DMS53 (cell line): ENCODE measurements around the gene FYN.

Experiments used
- DNase-seq: peaks from one replicate; lab custom pipeline; 2025; lab: John Stamatoyannopoulos, UW

FYN gene

DNA sequence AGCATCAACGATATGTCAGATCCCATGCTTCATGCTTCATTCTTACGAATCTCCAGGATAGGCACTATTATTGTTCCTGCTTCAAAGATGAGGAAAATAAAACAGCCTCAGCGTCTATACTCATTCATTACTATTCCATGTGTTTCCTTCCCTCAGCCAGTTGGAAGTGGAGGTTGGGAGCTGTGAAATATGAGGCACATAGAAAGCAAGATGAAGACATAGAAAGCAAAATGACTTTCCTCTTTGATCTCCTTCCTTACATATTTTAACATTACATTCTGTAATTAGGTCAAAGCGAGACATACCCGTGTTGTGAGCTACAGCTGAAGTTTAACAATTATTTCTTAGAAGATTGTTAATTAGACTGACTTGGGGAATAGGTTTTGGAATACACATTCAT is 125.4 kb downstream of the FYN start:
- DNase-seq: no peak

DNA sequence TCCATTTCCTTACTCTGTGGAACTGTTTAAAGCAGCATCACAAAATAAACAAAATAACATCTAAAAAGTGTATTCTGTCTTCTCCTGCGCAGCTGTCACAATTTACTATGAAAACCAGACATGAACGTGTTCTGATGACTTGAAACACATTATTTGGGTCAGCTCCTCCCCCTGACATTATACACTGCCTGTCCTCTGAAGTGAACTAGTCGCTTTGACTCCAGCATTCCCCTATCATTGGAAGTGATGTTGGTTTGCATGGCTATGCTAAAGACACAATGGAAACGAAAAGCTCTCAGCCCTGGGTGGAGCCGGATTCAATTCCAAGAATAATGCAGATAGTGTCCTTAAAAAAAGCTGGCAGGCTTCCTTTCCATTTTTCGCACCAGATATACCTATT is 125.9 kb downstream of the FYN start:
- no peak for DNase-seq

DNA sequence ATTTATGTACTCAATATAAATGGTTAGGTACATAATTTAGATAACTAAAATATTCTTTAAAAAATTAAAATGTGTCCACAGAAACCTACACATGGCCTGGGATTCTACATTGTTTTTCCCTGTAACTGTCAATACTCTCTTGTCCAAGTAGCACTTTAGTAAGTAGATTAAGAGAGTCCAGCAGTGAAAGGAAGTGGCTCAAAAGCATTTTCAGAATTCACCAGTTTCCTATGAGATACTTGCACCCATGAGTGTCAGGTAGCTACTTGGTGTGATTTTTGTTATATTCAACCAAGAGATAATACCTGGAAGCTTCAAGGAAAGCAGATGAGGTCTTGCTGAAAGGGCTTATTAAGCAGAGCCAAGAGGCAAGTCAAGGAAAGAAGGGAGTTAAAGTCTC is 126.3 kb downstream of the FYN start:
- no peak for DNase-seq

DNA sequence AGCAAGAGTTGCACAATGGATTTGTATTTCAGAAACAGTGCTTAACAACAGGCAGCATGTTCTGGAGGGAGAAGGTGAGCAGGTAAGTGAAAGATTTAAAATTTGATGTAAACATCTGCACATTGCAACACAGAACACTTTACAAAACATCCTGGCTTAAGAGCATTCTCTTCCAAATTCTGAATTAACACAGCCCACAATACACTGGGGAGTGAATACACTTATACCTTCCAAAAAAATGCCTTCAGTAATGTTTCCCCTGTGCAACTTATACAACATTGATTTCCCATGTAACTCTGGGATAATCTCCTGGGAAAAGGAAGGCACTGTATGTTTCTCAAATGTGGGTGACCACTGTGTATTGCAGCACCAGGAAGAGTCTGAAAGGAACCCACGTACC is 127.6 kb downstream of the FYN start:
- DNase-seq: no peak

DNA sequence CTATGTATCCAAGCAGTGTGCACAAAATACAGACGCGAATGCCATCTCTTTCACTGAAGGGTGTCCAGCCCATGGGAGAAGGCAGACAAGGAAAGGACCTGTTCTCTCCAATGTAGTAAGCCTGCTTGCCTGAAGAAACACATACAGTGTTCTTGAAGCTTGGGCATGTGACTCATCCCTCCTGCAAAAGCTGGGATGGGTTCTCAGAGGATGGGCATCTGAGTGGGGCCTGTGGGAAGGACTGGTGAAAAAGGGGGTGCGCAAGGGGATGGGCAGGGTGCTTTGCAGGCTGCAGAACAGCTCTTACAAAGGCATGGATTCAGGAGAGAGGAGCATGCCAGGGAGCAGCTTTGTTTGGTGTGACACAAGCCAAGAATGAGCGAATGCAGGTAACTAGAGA is 128.1 kb downstream of the FYN start:
- no peak for DNase-seq

DNA sequence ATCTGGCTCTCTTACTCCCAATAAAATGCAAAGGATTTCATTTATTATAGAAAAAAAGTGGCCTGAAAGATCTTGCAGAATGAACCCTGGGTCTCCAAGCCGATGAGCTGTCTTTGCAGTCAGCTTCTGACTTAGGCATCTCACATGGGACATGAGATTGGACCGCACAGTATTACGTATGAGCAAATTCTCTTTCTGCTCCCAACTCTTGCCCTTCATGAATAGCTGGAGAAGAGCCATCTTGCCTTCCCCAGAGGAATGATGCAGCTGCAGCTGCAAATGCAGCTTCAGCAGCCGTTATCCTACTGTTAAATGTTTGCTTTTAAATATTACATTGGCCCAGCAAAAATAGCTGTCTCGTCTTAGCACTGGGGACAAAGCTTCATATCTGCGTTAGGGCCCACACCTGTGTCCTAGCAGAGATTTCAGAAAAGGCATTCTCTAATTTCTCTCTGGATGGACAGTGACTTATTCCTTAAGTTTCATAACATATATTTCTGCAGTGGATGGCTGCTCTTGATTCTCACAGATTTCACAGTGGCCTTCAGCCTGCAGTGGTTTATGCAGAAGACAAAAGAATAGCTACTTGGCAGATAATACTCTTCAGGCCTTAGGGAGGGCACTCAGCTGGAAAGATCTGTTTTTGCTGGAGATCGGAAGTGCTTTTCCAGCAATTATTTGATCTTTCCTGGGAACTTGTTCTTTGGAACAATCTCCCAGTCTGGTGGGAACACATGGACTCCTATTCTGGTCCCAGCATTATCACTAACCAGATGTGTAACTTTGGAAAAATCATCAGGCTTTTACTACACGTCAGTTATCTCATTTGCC is 129.2 kb downstream of the FYN start:
- DNase-seq: no peak

DNA sequence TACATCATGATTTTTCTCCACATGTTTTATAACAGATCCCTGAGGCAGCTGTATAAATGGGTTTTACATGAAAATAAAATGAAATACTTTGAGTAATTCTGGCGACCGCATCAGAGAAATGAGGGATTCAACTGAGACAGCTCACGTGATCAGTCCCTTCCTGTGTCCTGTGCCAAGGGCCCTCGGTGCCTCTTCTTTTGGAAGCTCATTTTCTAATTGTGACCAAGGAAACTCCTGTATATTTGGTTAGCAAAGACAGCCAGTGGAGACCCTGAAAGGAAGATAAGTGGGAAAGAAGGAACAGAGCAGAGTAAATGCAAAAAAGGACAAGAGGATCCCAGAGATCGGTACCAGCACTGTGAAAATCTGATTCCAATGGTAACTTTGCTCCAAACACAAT is 129.9 kb downstream of the FYN start:
- DNase-seq: no peak

DNA sequence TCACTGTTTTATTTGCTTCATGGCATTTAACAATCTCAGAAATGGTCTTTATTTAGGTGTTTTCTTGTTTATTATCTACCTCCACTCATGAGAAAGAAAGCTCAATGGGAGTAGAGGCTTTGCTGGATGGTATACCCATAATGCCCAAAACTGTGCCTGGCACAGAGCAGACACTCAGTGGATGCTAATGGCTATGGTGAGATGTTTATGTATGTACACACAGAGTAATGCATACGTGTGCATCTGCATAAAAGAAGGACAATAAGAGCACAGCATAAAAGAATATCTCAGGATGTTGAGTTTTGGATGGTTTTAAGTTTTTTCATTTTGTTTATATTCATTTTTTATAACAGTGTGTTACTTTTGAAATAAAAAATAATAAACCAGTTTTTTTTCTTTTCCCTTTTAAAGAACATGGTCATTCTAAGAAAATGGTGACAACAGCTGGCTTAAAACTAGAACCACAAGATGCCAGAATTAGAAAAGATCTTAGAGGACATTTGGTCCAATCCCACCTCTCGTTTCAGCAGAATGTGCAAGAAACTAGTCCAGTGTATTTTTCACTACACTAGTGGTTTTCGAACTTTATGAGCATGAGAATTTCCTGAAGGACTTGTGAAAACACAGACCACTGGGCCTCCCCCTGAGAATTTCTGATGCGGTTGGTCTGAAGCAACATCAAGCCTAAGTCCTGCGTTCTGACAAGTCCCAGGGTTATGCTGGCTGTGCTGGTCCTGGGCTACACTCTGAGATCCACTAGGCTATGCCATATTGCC is 131.9 kb downstream of the FYN start:
- no peak for DNase-seq

DNA sequence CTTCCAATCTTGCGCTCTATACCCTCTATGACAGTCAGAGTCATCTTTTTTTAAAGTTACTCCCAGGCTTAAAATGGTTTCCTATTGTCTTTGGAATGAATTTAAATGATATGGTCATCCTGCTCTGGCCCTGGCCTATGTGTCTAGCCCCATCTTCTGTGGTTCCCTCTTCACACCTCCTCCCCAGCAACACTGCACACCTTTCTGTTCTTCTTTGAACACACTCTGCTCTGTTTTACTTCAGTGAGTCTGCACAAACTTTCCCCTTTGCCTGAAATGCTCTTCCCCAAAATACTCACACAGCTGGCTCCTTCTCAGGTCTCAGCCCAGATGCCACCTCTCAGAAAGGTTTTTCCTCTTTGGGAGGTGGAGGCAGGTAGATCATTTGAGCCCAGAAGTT is 132.7 kb downstream of the FYN start:
- no peak for DNase-seq

DNA sequence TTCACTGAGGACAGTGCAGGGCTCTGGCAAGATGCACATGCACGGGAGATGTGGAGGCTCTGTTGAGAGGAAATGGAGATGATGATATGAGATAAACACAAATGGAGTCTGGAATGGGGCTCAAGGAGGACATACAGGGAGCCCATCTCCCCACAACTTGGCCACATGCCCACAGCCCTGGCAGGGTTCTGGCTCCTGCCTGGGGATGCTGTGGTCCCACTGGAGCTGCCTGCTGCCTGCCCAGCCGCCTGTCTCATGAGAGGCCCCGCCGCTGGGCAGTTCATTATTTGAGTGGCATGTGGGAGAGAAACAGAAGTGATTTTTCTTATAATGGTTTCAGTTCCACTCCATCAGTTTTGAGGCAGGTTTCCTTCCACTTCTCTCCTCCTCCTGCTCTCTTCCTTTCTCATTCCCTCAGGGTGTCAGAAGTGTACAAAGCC is 134.0 kb downstream of the FYN start:
- DNase-seq: no peak

DNA sequence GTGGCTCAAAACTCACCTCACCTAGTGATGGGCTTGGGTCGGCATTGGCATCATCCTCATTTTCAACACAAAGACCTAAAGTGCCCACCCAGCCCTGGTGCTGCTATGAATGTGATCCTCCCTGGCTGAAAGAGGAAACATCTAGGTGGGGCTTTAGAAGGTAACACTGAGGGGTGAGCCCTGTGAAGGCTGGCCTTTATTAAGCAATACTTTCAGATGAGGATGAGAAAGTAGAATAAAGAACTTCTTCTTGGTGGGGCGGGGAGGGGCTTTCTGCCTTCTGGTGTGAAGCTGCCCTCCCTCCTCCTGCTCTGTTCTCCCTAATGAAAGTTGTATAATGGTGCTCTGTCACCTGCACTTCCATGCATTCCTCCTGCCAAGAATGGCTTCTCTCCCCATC is 134.6 kb downstream of the FYN start:
- no peak for DNase-seq

DNA sequence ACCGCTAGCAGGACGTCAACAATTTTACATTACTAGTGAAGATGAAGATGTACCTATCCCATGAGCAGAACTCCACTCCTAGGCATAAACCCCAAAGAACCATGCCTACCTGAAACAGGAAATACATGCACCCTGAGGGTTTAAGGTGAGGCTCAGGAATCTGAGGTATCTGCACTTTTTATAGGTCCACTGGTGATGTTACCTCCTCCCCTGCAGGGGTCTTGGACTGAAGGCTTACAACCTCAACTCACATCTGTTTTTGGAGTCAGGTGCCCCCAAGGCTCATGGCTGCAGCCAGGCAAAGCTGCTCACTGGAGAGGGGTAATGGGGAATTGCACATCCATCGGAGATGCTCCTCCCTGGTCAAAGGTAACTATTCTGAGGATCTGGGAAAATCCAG is 135.1 kb downstream of the FYN start:
- no peak for DNase-seq

DNA sequence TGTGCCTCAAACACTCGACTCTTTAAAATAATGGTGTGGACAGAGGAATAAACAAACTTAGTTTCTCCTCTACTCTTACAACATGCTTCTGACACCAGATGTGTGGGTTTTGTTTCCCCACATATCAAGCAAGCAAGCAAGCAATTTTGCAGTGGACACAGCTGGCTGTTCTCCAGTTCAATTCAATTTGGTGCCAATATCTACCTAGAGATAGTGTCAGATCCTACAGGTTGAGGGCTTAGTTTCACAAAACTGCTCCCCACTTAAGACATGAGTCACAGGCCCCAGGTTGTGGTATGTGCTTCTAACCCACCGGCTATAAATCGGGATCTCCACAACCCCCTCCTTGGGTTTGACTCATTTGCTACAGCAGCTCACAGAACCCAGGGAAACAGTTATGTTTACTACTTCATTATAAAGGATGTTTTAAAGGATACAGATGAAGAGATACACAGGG is 136.2 kb downstream of the FYN start:
- DNase-seq: peak; percentile 32

DNA sequence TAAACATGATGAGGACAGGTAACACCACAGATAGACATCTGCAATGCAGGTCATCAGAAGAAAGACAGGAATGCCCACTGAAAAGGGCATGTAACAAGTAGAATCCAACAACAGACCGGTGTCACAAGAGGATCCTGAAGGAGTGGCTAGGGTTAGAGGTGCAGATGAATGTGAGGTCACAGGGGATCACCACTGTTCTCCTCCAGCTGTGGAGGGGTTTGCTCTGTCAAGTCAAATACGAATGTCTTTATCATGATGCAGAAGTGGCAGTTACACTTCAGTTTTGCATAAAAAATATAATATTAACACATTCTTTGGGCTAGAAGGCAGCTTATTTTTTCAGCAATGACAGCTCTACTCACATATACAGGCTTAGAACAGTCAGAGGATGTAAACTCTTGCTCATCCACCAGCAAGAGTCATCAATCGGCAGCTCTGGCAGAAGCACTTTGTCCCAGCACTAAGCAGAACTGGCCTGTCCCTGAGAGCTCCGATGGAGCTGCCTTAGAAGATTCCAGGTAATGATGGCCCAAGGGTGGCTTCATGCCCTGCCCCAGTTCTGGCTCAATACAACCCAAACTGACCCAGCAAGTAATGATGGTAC is 137.1 kb downstream of the FYN start:
- no peak for DNase-seq

DNA sequence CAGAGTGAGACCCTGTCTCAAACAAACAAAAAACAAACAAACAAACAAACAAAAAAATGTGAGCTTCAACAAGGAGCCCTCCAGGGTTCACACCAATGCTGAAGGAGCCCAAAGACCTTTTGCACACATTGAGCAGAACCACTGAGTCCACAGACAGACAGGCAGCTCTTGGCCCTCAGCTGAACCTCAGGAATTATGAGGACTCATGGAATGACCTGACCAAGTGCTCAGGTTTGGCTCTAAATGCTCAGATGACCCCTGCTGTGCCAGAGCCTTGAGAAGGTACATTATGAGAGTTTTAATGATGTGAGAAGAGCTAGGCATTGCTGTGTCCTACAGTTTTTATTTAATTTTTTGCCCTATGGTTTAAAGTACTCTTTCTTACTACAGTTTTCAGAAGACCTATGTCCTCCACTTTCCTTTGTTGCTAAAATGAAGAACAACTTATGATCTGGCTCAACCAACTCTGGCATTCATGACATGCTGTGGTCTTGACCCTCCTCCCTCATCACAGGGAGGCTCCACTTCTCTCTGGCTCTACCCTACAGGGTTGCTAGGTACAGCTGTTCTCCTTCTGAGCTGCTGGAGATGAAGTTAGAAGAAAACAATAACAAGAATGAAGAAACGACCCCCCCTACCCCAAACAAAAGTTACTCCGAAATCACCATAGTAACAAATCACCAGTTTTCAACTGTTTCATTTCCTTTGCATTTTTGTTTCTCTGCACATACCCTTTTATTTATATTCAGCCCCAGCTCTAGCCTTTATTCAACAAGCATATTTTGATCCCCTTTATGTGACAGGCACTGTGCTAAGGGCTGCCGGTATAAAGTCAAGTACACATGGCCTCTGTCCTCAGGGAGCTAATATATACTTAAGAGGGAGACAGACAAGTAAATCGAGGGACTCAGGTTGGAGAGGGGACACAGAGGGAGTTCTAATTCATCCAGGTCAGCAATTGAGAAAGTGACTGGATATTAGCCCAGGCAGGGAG is 138.9 kb downstream of the FYN start:
- DNase-seq: no peak

DNA sequence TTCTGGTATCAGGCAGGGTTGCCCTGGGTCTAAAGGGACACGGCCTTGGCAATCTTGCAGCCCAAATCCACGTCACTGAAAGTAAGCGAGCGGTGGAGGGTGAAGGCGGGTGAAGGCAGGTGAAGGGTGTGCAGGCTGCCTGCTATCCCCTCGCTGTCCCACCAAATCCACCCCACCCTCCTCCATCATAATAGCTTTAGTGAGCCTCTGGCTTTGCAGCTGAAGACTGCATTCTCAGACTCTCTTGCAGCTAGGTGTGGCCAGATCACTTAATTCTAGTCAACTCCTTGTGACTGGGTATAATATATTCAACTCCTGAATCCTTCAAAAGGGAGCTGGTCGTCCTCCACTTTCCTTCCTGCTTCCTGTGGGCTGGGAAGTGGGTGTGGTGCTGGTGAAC is 140.9 kb downstream of the FYN start:
- DNase-seq: no peak

DNA sequence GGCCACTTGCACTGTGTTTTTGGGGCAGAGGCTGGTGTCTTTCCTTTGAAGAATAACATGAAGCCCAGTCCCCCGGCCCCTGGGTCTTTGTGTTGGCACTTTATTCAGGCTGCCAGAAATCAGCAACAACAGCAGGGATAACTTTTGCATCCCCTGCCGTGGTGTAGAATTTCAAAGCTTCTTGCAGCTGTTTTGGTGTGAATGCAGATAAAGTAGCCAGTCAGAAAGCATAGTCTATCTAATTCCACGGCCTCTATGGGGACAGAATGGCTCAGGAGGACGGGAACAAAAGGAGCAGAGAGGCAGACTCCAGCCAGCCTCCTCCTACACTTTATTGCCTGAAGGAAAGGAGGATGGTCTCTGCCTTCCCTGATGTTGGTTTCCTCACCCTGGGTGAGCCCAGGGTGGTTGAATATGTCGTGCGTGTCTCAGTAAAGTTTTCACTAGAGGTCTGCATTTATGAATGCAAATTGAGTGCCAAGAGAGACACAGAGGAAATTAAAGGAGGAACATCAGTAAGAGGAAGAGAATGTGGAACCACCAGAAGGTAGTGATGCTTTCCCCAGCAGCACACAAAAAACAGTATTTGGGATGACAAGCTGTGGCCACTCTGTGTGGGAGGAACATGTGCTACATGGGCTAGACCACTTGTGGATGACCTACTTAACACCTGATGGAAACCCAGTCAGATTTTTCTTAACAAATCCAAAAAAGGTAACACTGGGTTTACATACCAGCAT is 141.6 kb downstream of the FYN start:
- no peak for DNase-seq

DNA sequence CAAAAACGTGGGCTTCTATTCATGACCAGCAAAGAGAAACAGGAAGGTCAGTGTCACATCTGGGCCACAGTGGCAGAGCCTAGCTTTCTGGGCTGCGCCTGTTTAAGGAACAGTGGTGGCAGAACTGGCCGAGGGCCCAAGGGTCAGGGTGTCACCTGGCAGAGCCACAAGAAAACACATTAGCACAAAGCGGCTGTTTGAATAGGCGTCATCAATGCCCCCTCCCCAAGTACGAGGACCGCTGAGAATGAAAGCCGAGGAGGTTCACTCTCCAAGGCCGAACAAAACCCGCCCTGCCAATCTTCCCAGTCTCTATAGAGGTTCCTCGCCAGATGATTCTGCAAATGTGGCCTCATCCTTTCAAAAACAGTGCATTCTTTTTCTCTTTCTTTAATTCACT is 142.4 kb downstream of the FYN start:
- DNase-seq: no peak

DNA sequence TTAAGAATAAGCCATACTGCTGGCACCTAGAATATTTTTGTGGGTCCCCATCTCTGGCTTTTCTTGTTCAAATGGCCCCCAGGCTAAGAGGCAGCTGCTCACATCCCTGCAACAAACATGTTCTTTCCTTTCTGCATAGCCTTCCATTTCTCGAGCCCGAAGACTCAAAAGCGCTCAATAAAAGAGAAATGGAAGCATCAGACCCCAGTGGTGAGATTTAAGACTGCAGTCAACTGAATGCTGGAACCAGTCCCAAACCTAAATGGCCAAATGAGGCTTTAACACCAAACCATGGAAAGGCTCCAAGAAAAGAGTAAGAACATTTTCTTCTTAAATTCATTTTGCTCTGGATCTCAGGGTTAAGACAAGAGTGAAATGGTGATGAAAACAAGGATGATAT is 145.4 kb downstream of the FYN start:
- DNase-seq: peak; percentile 18

DNA sequence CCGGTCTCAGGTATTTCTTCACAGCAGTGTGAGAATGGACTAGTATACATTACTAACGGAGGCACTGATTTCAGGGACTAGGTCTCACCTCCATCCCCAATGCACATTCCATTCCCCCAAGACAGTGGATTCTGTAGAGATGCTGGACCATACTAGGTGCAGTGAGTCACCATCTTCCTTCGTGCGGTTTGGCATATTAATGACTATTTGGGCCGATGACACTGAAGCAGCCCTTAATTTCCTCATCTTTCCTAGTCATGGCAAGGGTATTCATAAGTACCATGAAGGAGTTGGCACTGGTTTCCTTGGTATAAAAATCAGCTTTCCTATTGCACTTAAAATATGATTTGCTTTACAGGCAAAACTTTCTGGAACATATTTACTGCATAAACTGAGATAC is 146.2 kb downstream of the FYN start:
- DNase-seq: no peak
